T-cell (primary cell): ENCODE measurements around the gene NAIF1. TPM values are rescaled to one million over a fixed set of nuclear protein-coding genes. Genes with fewer than 3 reads are reported as not detected.

Experiments used
- total RNA-seq, 35 experiments: library from RNA in 6 of 35; stranded (reverse) in 6 of 35; fragments of 120-200 nt in 1 of 35; gene quantifications; one replicate each; pipeline versions ENCODE4 v1.2.1 to v1.2.4 and lab custom pipeline; 2013 to 2026

The NAIF1 gene
- total RNA-seq, 5 donors from 2014 or later (not counting 1 experiment from before 2014, with no cell fraction given) = 11.6 to 14.9 (median 13.8) TPM

Other genes with a start within 250 kb of the NAIF1 start
- gene ENG, start 212.7 kb downstream of the NAIF1 start, total RNA-seq = 10 to 100 TPM in 1 of 5 donors, 1 to 10 TPM in 4; 6.8 to 16.7 (median 8.8) TPM
- gene AK1, start 189.6 kb downstream of the NAIF1 start, total RNA-seq = 10 to 100 TPM; 40.5 to 54.9 (median 50.4) TPM
- 100 to 1,000 TPM in 2 of 5 donors, 10 to 100 TPM in 3; 73.0 to 123 (median 86.3) TPM for gene ST6GALNAC6, start 167.7 kb downstream of the NAIF1 start, total RNA-seq
- gene ST6GALNAC4, start 150.3 kb downstream of the NAIF1 start, total RNA-seq = 10 to 100 TPM; 24.9 to 40.7 (median 35.1) TPM
- gene PIP5KL1, start 136.5 kb downstream of the NAIF1 start, total RNA-seq = 1 to 10 TPM in 4 of 5 donors, under 1 TPM in 1; 0.99 to 5.6 (median 2.6) TPM
- gene DPM2, start 129.5 kb downstream of the NAIF1 start, total RNA-seq = 10 to 100 TPM; 32.3 to 66.5 (median 60.5) TPM
- gene EEIG1, start 86.3 kb downstream of the NAIF1 start, total RNA-seq = 100 to 1,000 TPM; 351 to 746 (median 698) TPM
- gene SLC25A25, start 912 bp upstream of the NAIF1 start, total RNA-seq = 10 to 100 TPM; 11.8 to 21.0 (median 17.3) TPM
- gene PTGES2, start 60.4 kb upstream of the NAIF1 start, total RNA-seq = 10 to 100 TPM; 60.2 to 91.7 (median 79.2) TPM
- gene LCN2, start 82.1 kb upstream of the NAIF1 start, total RNA-seq = not detected
- gene BBLN, start 92.9 kb upstream of the NAIF1 start, total RNA-seq = 10 to 100 TPM; 50.0 to 85.9 (median 81.4) TPM
- 100 to 1,000 TPM; 143 to 163 (median 150) TPM for gene CIZ1, start 124.3 kb upstream of the NAIF1 start, total RNA-seq
- gene DNM1, start 136.1 kb upstream of the NAIF1 start, total RNA-seq = 1 to 10 TPM in 4 of 5 donors, under 1 TPM in 1; 0.95 to 3.0 (median 1.8) TPM
- 10 to 100 TPM; 49.6 to 71.3 (median 60.5) TPM for gene GOLGA2, start 208.7 kb upstream of the NAIF1 start, total RNA-seq
- 10 to 100 TPM in 2 of 5 donors, 1 to 10 TPM in 3; 7.5 to 15.3 (median 9.7) TPM for gene SWI5, start 209.0 kb upstream of the NAIF1 start, total RNA-seq